ENCODE results near the gene ATF1. TPM values are rescaled to one million over a fixed set of nuclear protein-coding genes. Genes with fewer than 3 reads are reported as not detected.

Gene ATF1
- total RNA-seq, 5 donors from 2014 or later (not counting 1 experiment from before 2014, with no cell fraction given): 33.2 to 42.8 (median 35.5) TPM

DNA sequence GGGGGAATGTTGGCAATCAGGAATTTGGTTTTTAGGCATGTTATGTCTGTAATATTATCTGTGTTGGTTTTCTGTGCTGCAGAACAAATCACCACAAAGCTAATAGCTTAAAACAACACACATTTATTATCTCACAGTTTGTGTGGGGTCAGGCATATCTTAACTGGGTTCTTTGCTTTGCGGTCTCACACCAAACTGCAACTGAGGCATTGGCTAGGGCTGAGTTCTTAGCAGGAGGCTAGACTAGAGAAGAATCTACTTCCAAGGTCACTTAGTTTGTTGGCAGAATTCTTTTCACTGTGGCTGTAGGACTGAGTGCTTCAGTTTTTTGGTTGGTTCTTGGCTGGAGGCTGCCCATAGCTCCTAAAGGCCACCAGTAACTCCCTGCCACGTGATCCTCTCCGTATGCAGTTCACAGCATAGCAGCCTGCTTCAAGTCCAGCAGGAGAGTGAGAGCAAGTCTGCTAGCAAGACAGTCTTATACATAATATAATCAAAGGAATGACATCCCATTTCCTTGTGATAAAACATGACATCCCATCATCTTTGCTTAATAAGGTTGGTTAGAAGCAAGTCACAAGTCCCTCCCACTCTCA, 21.6 kb downstream of the ATF1 start:
- peaks cover 43% of the 10 kb centered on the region for H3K36me3 Mint-ChIP-seq

DNA sequence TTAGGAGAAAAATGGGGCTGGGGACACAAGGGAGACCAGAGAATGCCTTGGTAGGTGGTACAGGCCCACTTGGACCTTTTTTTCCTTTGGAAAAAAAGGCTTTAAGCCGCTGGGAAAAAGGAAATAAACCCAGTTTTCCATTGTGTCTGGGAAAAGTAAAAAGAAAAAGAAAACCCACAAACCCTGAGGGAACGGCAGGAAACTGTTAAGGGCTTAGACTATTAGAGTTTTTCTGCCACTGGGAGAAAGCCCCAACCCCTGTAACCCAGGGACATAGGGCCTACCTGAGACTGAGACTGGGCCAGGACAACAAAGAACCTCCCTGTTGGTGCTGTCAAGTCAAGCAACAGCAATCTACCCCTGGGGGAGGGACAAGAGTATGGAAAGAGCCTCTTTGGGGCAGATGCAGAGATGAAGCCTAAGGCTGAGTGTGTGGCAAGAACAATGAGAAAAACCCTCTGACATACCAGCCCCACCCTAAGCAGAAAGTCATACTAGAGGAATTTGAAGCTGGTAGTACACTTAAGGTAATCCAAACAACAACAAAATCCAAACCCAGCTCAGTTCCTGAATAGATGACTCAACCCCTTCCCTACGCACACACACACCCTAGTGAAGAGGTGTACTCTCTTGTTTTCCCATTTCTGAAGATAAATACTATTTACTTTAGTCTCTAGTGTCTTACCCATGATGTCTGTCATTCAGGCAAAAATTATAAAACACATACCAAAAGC, 22.8 kb downstream of the ATF1 start:
- H3K4me3 Mint-ChIP-seq: no peak overlapping the region
- H3K27ac ChIP-seq (ENCODE audit: low read length): no peak overlapping the region
- H3K4me1 Mint-ChIP-seq: peaks cover 20 to 25% (median 24%) of the 10 kb centered on the region in 3 donors
- DNase-seq (no peak), ATAC-seq (replicated peaks in 1 of 4) (no peak)
- no peaks in the 10 kb centered on the region for H3K27me3 ChIP-seq (replicated peaks in 1 of 2; ENCODE audit: control insufficient read depth in 2 of 2, extremely low read depth in 1 of 2, insufficient read depth in 2 of 2, low read length in 1 of 2)
- no peaks in the 10 kb centered on the region for H3K27me3 Mint-ChIP-seq
- H3K36me3 Mint-ChIP-seq: peaks cover 52% of the 10 kb centered on the region
- H3K4me3 ChIP-seq (ENCODE audit: control insufficient read depth in 1 of 2, extremely low read depth in 1 of 2, low read length in 1 of 2): no peak overlapping the region
- H3K9me3 Mint-ChIP-seq: peaks cover 0 to 4% (median 0%) of the 10 kb centered on the region in 3 donors
- ChIA-PET POLR2A (interaction anchor here in 1 of 2 donors (0.6 kb wide), 1 partner anchor 365 kb away, joined by 8 read pairs; no protein-coding TSS in a partner anchor), CTCF (interaction anchor here in 1 of 2 donors (0.9 kb wide), 1 partner anchor 41 kb away, joined by 3 read pairs; no protein-coding TSS in a partner anchor)
- H3K4me1 ChIP-seq (ENCODE audit: control insufficient read depth in 1 of 2, extremely low read depth in 1 of 2, insufficient read depth in 2 of 2, low read length in 2 of 2): peaks cover 2 to 5% of the 10 kb centered on the region in 2 experiments
- H3K36me3 ChIP-seq (ENCODE audit: control insufficient read depth in 2 of 2, extremely low read depth in 1 of 2, insufficient read depth in 1 of 2, low read length in 1 of 2): peaks cover 4 to 14% of the 10 kb centered on the region in 2 donors
- WGBS (ENCODE audit: insufficient coverage): no CpG with 5 or more reads among the region's 3 CpGs
- no peaks in the 10 kb centered on the region for H3K9me3 ChIP-seq
- no peak overlapping the region for H3K27ac Mint-ChIP-seq

More for the DNA sequence above, 21.6 kb downstream of the ATF1 start:
- no peaks in the 10 kb centered on the region for H3K27me3 Mint-ChIP-seq
- ChIA-PET CTCF (no interaction called here), POLR2A (no interaction called here)
- 93% methylated on average over 3 of the region's 3 CpGs for WGBS (ENCODE audit: insufficient coverage)
- Histone ChIP-seq H3K27me3 (replicated peaks in 1 of 2; ENCODE audit: control insufficient read depth in 2 of 2, extremely low read depth in 1 of 2, insufficient read depth in 2 of 2, low read length in 1 of 2) (no peaks in the 10 kb centered on the region), H3K36me3 (ENCODE audit: control insufficient read depth in 2 of 2, extremely low read depth in 1 of 2, insufficient read depth in 1 of 2, low read length in 1 of 2) (peaks cover 4 to 14% of the 10 kb centered on the region in 2 donors), H3K4me1 (ENCODE audit: control insufficient read depth in 1 of 2, extremely low read depth in 1 of 2, insufficient read depth in 2 of 2, low read length in 2 of 2) (peaks cover 2 to 5% of the 10 kb centered on the region in 2 experiments), H3K4me3 (ENCODE audit: control insufficient read depth in 1 of 2, extremely low read depth in 1 of 2, low read length in 1 of 2) (no peak overlapping the region), H3K9me3 (no peaks in the 10 kb centered on the region), H3K27ac (ENCODE audit: low read length) (no peak overlapping the region)
- no peak overlapping the region for H3K27ac Mint-ChIP-seq
- peaks cover 0 to 4% (median 0%) of the 10 kb centered on the region in 3 donors for H3K9me3 Mint-ChIP-seq
- no peak overlapping the region for H3K4me3 Mint-ChIP-seq
- no peak for ATAC-seq (replicated peaks in 1 of 4)
- DNase-seq: no peak
- H3K4me1 Mint-ChIP-seq: peaks cover 12 to 14% (median 13%) of the 10 kb centered on the region in 3 donors

DNA sequence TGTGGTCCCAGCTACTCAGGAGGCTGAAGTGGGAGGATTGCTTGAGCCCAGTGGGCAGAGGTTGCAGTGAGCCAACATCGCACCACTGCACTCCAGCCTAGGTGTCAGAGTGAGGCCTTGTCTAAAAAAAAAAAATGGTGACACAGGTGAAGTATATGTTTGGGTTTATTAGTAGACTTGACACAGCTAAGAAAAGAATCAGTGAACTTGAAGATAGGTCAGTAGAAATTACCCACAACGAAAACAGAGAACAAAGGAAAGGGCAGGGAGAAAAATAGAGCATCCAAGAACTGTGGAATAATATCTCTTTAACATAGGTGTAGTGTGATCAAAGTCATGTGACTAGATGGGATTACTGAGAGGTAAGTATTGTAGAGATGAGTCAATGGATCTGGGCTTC, 23.7 kb downstream of the ATF1 start:
- peaks cover 22 to 33% (median 29%) of the 10 kb centered on the region in 3 donors for H3K4me1 Mint-ChIP-seq
- 100% methylated on average over 1 of the region's 2 CpGs for WGBS (ENCODE audit: insufficient coverage)
- no peak overlapping the region for H3K27ac ChIP-seq (ENCODE audit: low read length)
- H3K27me3 ChIP-seq (replicated peaks in 1 of 2; ENCODE audit: control insufficient read depth in 2 of 2, extremely low read depth in 1 of 2, insufficient read depth in 2 of 2, low read length in 1 of 2): no peaks in the 10 kb centered on the region
- DNase-seq (no peak), ATAC-seq (replicated peaks in 1 of 4) (no peak)
- peaks cover 52% of the 10 kb centered on the region for H3K36me3 Mint-ChIP-seq
- H3K4me3 Mint-ChIP-seq: no peak overlapping the region
- no peak overlapping the region for H3K4me3 ChIP-seq (ENCODE audit: control insufficient read depth in 1 of 2, extremely low read depth in 1 of 2, low read length in 1 of 2)
- peaks cover 4 to 14% of the 10 kb centered on the region in 2 donors for H3K36me3 ChIP-seq (ENCODE audit: control insufficient read depth in 2 of 2, extremely low read depth in 1 of 2, insufficient read depth in 1 of 2, low read length in 1 of 2)
- H3K9me3 Mint-ChIP-seq: peaks cover 0 to 4% (median 0%) of the 10 kb centered on the region in 3 donors
- POLR2A ChIA-PET: no interaction called here
- no peaks in the 10 kb centered on the region for H3K9me3 ChIP-seq
- no peak overlapping the region for H3K27ac Mint-ChIP-seq
- H3K4me1 ChIP-seq (ENCODE audit: control insufficient read depth in 1 of 2, extremely low read depth in 1 of 2, insufficient read depth in 2 of 2, low read length in 2 of 2): peaks cover 2 to 5% of the 10 kb centered on the region in 2 experiments
- H3K27me3 Mint-ChIP-seq: no peaks in the 10 kb centered on the region
- CTCF ChIA-PET: interaction anchor here in 1 of 2 donors (0.6 kb wide), 1 partner anchor 13 kb away, joined by 3 read pairs; no protein-coding TSS in a partner anchor

DNA sequence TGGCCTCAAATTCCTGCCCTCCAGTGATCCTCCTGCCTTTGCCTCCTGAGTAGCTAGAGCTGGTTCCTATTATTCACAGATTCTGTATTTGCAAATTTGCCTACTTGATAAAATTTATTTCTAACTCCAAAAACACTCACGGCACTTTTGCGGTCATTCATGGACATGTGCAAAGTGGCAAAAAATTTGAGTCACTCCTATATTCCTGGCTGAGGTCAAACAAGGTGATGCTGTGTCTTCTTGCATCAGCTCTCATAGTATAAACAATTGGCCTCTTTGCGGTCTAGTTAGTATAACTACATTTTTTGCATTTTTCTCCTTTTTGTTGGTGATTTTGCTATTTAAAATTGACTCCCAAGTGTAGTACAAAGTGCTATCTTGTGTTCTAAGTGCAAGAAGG, 24.7 kb downstream of the ATF1 start:
- WGBS (ENCODE audit: insufficient coverage): 100% methylated on average over 2 of the region's 3 CpGs
- Mint-ChIP-seq H3K4me3 (no peak overlapping the region), H3K4me1 (peaks cover 22 to 33% (median 29%) of the 10 kb centered on the region in 3 donors), H3K36me3 (peaks cover 52% of the 10 kb centered on the region), H3K27ac (no peak overlapping the region), H3K27me3 (no peaks in the 10 kb centered on the region), H3K9me3 (peaks cover 0 to 4% (median 0%) of the 10 kb centered on the region in 3 donors)
- H3K27me3 ChIP-seq (replicated peaks in 1 of 2; ENCODE audit: control insufficient read depth in 2 of 2, extremely low read depth in 1 of 2, insufficient read depth in 2 of 2, low read length in 1 of 2): no peaks in the 10 kb centered on the region
- H3K27ac ChIP-seq (ENCODE audit: low read length): no peak overlapping the region
- no peak for DNase-seq
- H3K4me1 ChIP-seq (ENCODE audit: control insufficient read depth in 1 of 2, extremely low read depth in 1 of 2, insufficient read depth in 2 of 2, low read length in 2 of 2): peaks cover 2 to 5% of the 10 kb centered on the region in 2 experiments
- no peak overlapping the region for H3K4me3 ChIP-seq (ENCODE audit: control insufficient read depth in 1 of 2, extremely low read depth in 1 of 2, low read length in 1 of 2)
- H3K36me3 ChIP-seq (ENCODE audit: control insufficient read depth in 2 of 2, extremely low read depth in 1 of 2, insufficient read depth in 1 of 2, low read length in 1 of 2): peaks cover 4 to 10% of the 10 kb centered on the region in 2 donors
- ChIA-PET CTCF (interaction anchor here in 1 of 2 donors (0.6 kb wide), 1 partner anchor 190 kb away, joined by 4 read pairs; no protein-coding TSS in a partner anchor), POLR2A (interaction anchor here in 1 of 2 donors (0.6 kb wide), 1 partner anchor 67 kb away, joined by 3 read pairs; no protein-coding TSS in a partner anchor)
- H3K9me3 ChIP-seq: no peaks in the 10 kb centered on the region
- ATAC-seq (replicated peaks in 1 of 4): no peak

DNA sequence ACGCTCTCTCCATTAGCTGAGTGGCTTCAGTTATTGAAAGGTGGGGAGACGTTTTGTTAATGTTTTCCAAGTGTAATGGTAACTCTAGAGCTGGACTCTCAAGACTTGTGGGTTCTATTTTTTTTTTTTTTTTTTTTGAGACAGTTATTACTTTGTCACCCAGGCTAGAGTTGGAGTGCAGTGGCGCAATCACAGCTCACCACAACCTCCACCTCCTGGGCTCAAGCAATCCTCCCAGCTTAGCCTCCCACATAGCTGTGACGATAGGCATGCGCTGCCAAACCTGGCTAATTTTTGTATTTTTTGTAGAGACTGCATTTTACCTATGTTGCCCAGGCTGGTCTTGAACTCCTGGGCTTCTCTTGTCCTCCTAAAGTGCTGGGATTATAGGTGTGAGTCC, 26.2 kb downstream of the ATF1 start:
- POLR2A ChIA-PET: interaction anchor here in 1 of 2 donors (0.6 kb wide), 1 partner anchor 1904 kb away, joined by 7 read pairs; no protein-coding TSS in a partner anchor
- peaks cover 0 to 4% (median 0%) of the 10 kb centered on the region in 3 donors for H3K9me3 Mint-ChIP-seq
- no peaks in the 10 kb centered on the region for H3K27me3 Mint-ChIP-seq
- no peaks in the 10 kb centered on the region for H3K27me3 ChIP-seq (replicated peaks in 1 of 2; ENCODE audit: control insufficient read depth in 2 of 2, extremely low read depth in 1 of 2, insufficient read depth in 2 of 2, low read length in 1 of 2)
- H3K9me3 ChIP-seq: no peaks in the 10 kb centered on the region
- no peaks in the 10 kb centered on the region for H3K4me1 ChIP-seq (ENCODE audit: control insufficient read depth in 1 of 2, extremely low read depth in 1 of 2, insufficient read depth in 2 of 2, low read length in 2 of 2)
- H3K36me3 ChIP-seq (ENCODE audit: control insufficient read depth in 2 of 2, extremely low read depth in 1 of 2, insufficient read depth in 1 of 2, low read length in 1 of 2): peaks cover 4 to 8% of the 10 kb centered on the region in 2 donors
- CTCF ChIA-PET: interaction anchor here in 1 of 2 donors (0.7 kb wide), 1 partner anchor 476 kb away, joined by 6 read pairs; no protein-coding TSS in a partner anchor
- no peak overlapping the region for H3K4me3 Mint-ChIP-seq
- no peak for ATAC-seq (replicated peaks in 1 of 4)
- no CpG with 5 or more reads among the region's 5 CpGs for WGBS (ENCODE audit: insufficient coverage)
- H3K27ac ChIP-seq (ENCODE audit: low read length): no peak overlapping the region
- peaks cover 47% of the 10 kb centered on the region for H3K36me3 Mint-ChIP-seq
- no peak for DNase-seq
- peaks cover 15 to 24% (median 21%) of the 10 kb centered on the region in 3 donors for H3K4me1 Mint-ChIP-seq
- H3K4me3 ChIP-seq (ENCODE audit: control insufficient read depth in 1 of 2, extremely low read depth in 1 of 2, low read length in 1 of 2): no peak overlapping the region
- H3K27ac Mint-ChIP-seq: no peak overlapping the region

DNA sequence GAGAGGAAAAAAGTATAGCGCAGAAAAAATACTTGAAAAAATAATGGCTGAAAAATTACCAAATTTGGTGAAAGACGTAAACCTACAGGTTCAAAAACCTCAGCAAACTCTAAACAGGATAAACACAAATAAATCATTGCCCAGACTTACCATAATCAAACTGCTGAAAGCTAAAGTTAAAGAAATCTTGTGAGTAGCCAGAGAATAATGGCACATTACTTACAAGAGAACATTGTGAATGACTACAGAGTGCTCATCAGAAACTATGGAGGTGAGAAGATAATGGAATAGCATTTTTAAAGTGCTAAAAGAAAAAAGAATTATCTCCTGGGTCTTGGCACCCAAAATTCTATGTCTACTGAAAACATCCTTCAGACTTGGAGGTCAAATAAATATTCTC, 36.0 kb downstream of the ATF1 start:
- no CpG with 5 or more reads among the region's 2 CpGs for WGBS (ENCODE audit: insufficient coverage)
- POLR2A ChIA-PET: no interaction called here

More for the DNA sequence above, 36.0 kb downstream of the ATF1 start:
- no peak overlapping the region for H3K27ac ChIP-seq (ENCODE audit: low read length)
- peaks cover 0 to 12% (median 9%) of the 10 kb centered on the region in 3 donors for H3K9me3 Mint-ChIP-seq
- no peak overlapping the region for H3K4me3 Mint-ChIP-seq
- no peak overlapping the region for H3K4me3 ChIP-seq (ENCODE audit: control insufficient read depth in 1 of 2, extremely low read depth in 1 of 2, low read length in 1 of 2)
- no peaks in the 10 kb centered on the region for H3K27me3 ChIP-seq (replicated peaks in 1 of 2; ENCODE audit: control insufficient read depth in 2 of 2, extremely low read depth in 1 of 2, insufficient read depth in 2 of 2, low read length in 1 of 2)
- H3K9me3 ChIP-seq: peaks cover 5% of the 10 kb centered on the region
- peaks cover 2 to 45% of the 10 kb centered on the region in 2 donors for H3K36me3 ChIP-seq (ENCODE audit: control insufficient read depth in 2 of 2, extremely low read depth in 1 of 2, insufficient read depth in 1 of 2, low read length in 1 of 2)
- H3K4me1 ChIP-seq (ENCODE audit: control insufficient read depth in 1 of 2, extremely low read depth in 1 of 2, insufficient read depth in 2 of 2, low read length in 2 of 2): no peaks in the 10 kb centered on the region
- no peak for DNase-seq
- no peaks in the 10 kb centered on the region for H3K27me3 Mint-ChIP-seq
- no peak for ATAC-seq (replicated peaks in 1 of 4)
- CTCF ChIA-PET: no interaction called here
- no peak overlapping the region for H3K27ac Mint-ChIP-seq
- H3K4me1 Mint-ChIP-seq: peaks cover 0 to 2% (median 0%) of the 10 kb centered on the region in 3 donors
- peaks cover 72% of the 10 kb centered on the region for H3K36me3 Mint-ChIP-seq

Measured in T-cell (primary cell).